Breast epithelium (tissue), 4 donors: Measurements from ENCODE around the gene STAT4. TPM values are rescaled to one million over a fixed set of nuclear protein-coding genes. Genes with fewer than 3 reads are reported as not detected.

Experiments
- DNase-seq, 2 donors: peaks; one replicate each; pipeline ENCODE4 v3.0.0-alpha.2; 2019; ENCODE audit warnings: low spot score in 2 of 2
- H3K27ac ChIP-seq, 2 donors: fragments of 200-600 bp; sonication (generic) in 1 of 2; one replicate each; pipeline ENCODE4 v1.5.1; 2016 to 2019; ENCODE audit warnings: mild to moderate bottlenecking in 1 of 2
- H3K27me3 ChIP-seq, 2 donors: fragments of 200-600 bp; sonication (generic) in 1 of 2; one replicate each; pipeline versions ENCODE4 v1.5.1 to v1.6.0; 2017 to 2019; ENCODE audit warnings: control low read depth in 1 of 2, mild to moderate bottlenecking in 1 of 2
- H3K36me3 ChIP-seq: fragments of 200-600 bp; one replicate; pipeline ENCODE4 v1.5.1; 2019
- H3K4me1 ChIP-seq, 2 donors: fragments of 200-600 bp; sonication (generic); one replicate each; pipeline ENCODE4 v1.5.1; 2016 to 2019; ENCODE audit warnings: control low read depth in 1 of 2
- H3K4me3 ChIP-seq, 3 donors: fragments of 200-600 bp; sonication (generic); 1 replicate in 2 of 3; 2 replicates in 1 of 3; pipeline ENCODE4 v1.5.1; 2016 to 2019; ENCODE audit warnings: mild to moderate bottlenecking in 3 of 3, moderate library complexity in 2 of 3
- H3K9me3 ChIP-seq, 2 donors: fragments of 200-600 bp; sonication (generic) in 1 of 2; one replicate each; pipeline ENCODE4 v1.5.1; 2016 to 2019; ENCODE audit warnings: control low read depth in 1 of 2
- CTCF ChIP-seq, 3 donors: fragments of 450-650 bp; IDR thresholded peaks; one replicate each; pipeline ENCODE4 v1.5.1; 2016 to 2017; ENCODE audit warnings: antibody characterized with exemption in 3 of 3, mild to moderate bottlenecking in 3 of 3, moderate library complexity in 3 of 3
- POLR2A ChIP-seq: fragments of 450-650 bp; IDR thresholded peaks from one replicate; pipeline ENCODE4 v1.6.1; 2016; ENCODE audit warnings: antibody characterized with exemption, mild to moderate bottlenecking, moderate library complexity
- POLR2AphosphoS5 ChIP-seq, 3 donors: sonication (generic); formaldehyde crosslinking; IDR thresholded peaks; one replicate each; pipeline ENCODE4 v1.6.1; 2017; ENCODE audit warnings: antibody characterized with exemption in 3 of 3
- intact Hi-C: fragments of 100-400 bp; cut with DNase I; formaldehyde crosslinking; loops from one replicate; pipeline ENCODE4 v1.15.1; 2023; ENCODE audit warnings: low total_unique reads
- total RNA-seq, 3 donors: library from RNA; depleted of rRNA; stranded (reverse); fragments of >200 nt; gene quantifications; one replicate each; pipeline ENCODE4 v1.1.0, GENCODE V29; 2016

Gene STAT4
- total RNA-seq, 3 donors from 2014 or later = 1.6 to 5.9 (median 3.6) TPM

GRCh38 chr2:191148791-191149190, 2.0 kb downstream of the STAT4 start:
- DNase-seq = no peak
- Histone ChIP-seq H3K9me3 (no peaks in the 10 kb centered on the region), H3K4me1 (no peaks in the 10 kb centered on the region), H3K27ac (no peak overlapping the region), H3K4me3 (no peak overlapping the region), H3K36me3 (no peaks in the 10 kb centered on the region), H3K27me3 (no peaks in the 10 kb centered on the region)
- TF ChIP-seq CTCF (IDR thresholded peaks at IDR 0.05) (no peak), POLR2A (no peak), POLR2AphosphoS5 (IDR thresholded peaks at IDR 0.05) (no peak)
- intact Hi-C loops = no loop called here

GRCh38 chr2:191148281-191148680, 2.5 kb downstream of the STAT4 start:
- Histone ChIP-seq H3K4me1 (no peaks in the 10 kb centered on the region), H3K27ac (no peak overlapping the region), H3K27me3 (no peaks in the 10 kb centered on the region), H3K4me3 (no peak overlapping the region), H3K36me3 (no peaks in the 10 kb centered on the region), H3K9me3 (no peaks in the 10 kb centered on the region)
- TF ChIP-seq CTCF (IDR thresholded peaks at IDR 0.05) = no peak
- TF ChIP-seq POLR2AphosphoS5 (IDR thresholded peaks at IDR 0.05) = no peak
- TF ChIP-seq POLR2A = no peak
- intact Hi-C loops = no loop called here
- DNase-seq = no peak

- no peak for DNase-seq
- Histone ChIP-seq H3K27ac (no peak overlapping the region), H3K36me3 (no peaks in the 10 kb centered on the region), H3K4me3 (no peak overlapping the region), H3K4me1 (no peaks in the 10 kb centered on the region), H3K27me3 (no peaks in the 10 kb centered on the region), H3K9me3 (no peaks in the 10 kb centered on the region)
- TF ChIP-seq POLR2A (no peak), CTCF (IDR thresholded peaks at IDR 0.05) (no peak), POLR2AphosphoS5 (IDR thresholded peaks at IDR 0.05) (no peak)
- intact Hi-C loops = no loop called here
These were observed 4.9 kb downstream of the STAT4 start for GRCh38 chr2:191145769-191146471.

- peaks cover 0 to 5% of the 10 kb centered on the region in 2 donors for H3K9me3 ChIP-seq
- H3K27ac ChIP-seq = no peak overlapping the region
- no peak overlapping the region for H3K4me3 ChIP-seq
- no peak for DNase-seq
- H3K4me1 ChIP-seq = no peaks in the 10 kb centered on the region
- no peaks in the 10 kb centered on the region for H3K27me3 ChIP-seq
- TF ChIP-seq POLR2AphosphoS5 (IDR thresholded peaks at IDR 0.05) (no peak), CTCF (IDR thresholded peaks at IDR 0.05) (no peak), POLR2A (no peak)
- no peaks in the 10 kb centered on the region for H3K36me3 ChIP-seq
- intact Hi-C loops = no loop called here
These were observed 6.6 kb downstream of the STAT4 start for GRCh38 chr2:191144217-191144616.

- TF ChIP-seq CTCF (IDR thresholded peaks at IDR 0.05) (no peak), POLR2A (no peak), POLR2AphosphoS5 (IDR thresholded peaks at IDR 0.05) (no peak)
- DNase-seq = no peak
- no peaks in the 10 kb centered on the region for H3K4me1 ChIP-seq
- no peak overlapping the region for H3K4me3 ChIP-seq
- no peaks in the 10 kb centered on the region for H3K27me3 ChIP-seq
- intact Hi-C loops = no loop called here
- H3K9me3 ChIP-seq = peaks cover 0 to 5% of the 10 kb centered on the region in 2 donors
- H3K27ac ChIP-seq = no peak overlapping the region
- no peaks in the 10 kb centered on the region for H3K36me3 ChIP-seq
These were observed 7.0 kb downstream of the STAT4 start for GRCh38 chr2:191143791-191144190.
